ENCODE results near the gene CILP2. TPM values are rescaled to one million over a fixed set of nuclear protein-coding genes. Genes with fewer than 3 reads are reported as not detected.

Gene CILP2
- total and polyA plus RNA-seq, 2 of the 8 experiments (the other 6 are each of a cell fraction or from before 2014, with no cell fraction given): 4.4 to 5.8 TPM

DNA sequence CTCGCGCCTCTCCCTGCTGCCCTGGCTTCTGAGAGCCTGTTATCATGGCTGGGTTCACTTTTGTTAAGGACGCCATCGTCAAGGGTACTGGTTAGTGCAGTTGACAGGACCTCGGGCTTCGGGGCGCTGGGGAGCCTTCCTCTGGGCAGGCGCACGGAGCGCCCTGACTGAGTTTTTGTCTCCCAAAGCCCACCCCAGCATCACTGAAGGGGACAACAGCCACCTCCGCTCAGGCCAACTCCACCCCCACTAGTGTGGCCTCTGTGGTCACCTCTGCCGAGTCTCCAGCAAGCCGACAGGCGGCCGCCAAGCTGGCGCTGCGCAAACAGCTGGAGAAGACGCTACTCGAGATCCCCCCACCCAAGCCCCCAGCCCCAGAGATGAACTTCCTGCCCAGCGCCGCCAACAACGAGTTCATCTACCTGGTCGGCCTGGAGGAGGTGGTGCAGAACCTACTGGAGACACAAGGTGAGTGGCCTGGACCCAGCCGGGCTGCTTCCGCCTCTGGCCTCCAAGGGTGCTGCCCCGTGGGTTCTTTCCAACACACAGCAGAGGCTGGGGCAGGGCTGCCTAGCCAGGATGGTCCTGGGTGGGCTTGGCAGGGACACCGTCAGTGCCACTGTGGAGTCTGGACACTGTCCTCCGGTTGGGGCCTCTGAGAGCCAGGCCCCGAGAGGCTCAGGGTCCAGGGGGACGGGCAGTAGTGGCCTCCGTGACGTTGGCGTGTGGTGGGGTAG is 39.6 kb upstream of the CILP2 start:
- no peak overlapping the region for H3K9ac ChIP-seq (replicated peaks in 1 of 4; ENCODE audit: extremely low read depth in 1 of 4, low read depth in 3 of 4, low read length in 3 of 4)
- no peak overlapping the region for H3K56ac ChIP-seq (replicated peaks; ENCODE audit: insufficient read length, low read depth, low read length)
- H3K36me3 ChIP-seq (ENCODE audit: control insufficient read depth in 2 of 4, insufficient read depth in 4 of 4, low read length in 3 of 4): peaks cover 30 to 68% (median 56%) of the 10 kb centered on the region in 4 experiments
- H2BK5ac ChIP-seq (ENCODE audit: low read depth, low read length): no peak overlapping the region; the same call in 1 of the 2 replicates
- no peak overlapping the region for H2BK15ac ChIP-seq (ENCODE audit: low read length)
- no peak overlapping the region for H2BK120ac ChIP-seq (replicated peaks; ENCODE audit: low read depth, low read length)
- H3K79me1 ChIP-seq (ENCODE audit: low read depth, low read length): peaks cover 3% of the 10 kb centered on the region
- no peak overlapping the region for H4K91ac ChIP-seq (replicated peaks; ENCODE audit: insufficient read length, low read length)
- H4K8ac ChIP-seq (ENCODE audit: extremely low read depth, insufficient read depth, low read length): no peak overlapping the region
- no peaks in the 10 kb centered on the region for H3K9me3 ChIP-seq (ENCODE audit: insufficient read depth in 2 of 2, low read depth in 1 of 2, low read length in 1 of 2)
- H3K4me2 ChIP-seq (ENCODE audit: insufficient read depth in 1 of 2, low read depth in 2 of 2, low read length in 2 of 2): no peak overlapping the region
- H4K5ac ChIP-seq (ENCODE audit: insufficient read length, low read depth, low read length): no peak overlapping the region
- H3K23ac ChIP-seq (ENCODE audit: insufficient read length): no peak overlapping the region
- no peak overlapping the region for H2BK20ac ChIP-seq (ENCODE audit: low read length)
- no peak overlapping the region for H2AK5ac ChIP-seq (ENCODE audit: low read depth, low read length)
- no peak overlapping the region for H3K14ac ChIP-seq (ENCODE audit: insufficient read length)
- H3K23me2 ChIP-seq (ENCODE audit: low read depth, low read length): peaks cover under 1% of the 10 kb centered on the region; the same call in 1 of the 2 replicates
- DNase-seq (ENCODE audit: low read depth in 1 of 2, low spot score in 2 of 2) (no peak), FAIRE-seq (no peak)
- POLR2A ChIA-PET (ENCODE audit: partially characterized antibody): no interaction called here
- H3K18ac ChIP-seq (ENCODE audit: extremely low read depth, low read length): no peak overlapping the region
- WGBS, 2 experiments (ENCODE audit: extremely low coverage in 1 of 2, insufficient coverage in 1 of 2, insufficient read length in 1 of 2, insufficient replicate concordance in 2 of 2, low coverage in 1 of 2, low lambda C conversion rate in 2 of 2, missing lambda C conversion rate in 1 of 2): 95% methylated on average over 30 of the region's 33 CpGs; no CpG with 5 or more reads in 1 of the 2 experiments
- no peak overlapping the region for H3K4me3 ChIP-seq (ENCODE audit: extremely low read depth in 1 of 4, insufficient read depth in 2 of 4, low read depth in 3 of 4, low read length in 4 of 4)
- H2AFZ ChIP-seq (ENCODE audit: low read length): no peak overlapping the region
- peaks cover 7 to 23% of the 10 kb centered on the region in 2 experiments for H4K20me1 ChIP-seq (replicated peaks in 1 of 2; ENCODE audit: control insufficient read depth in 1 of 2, insufficient read depth in 2 of 2, low read length in 2 of 2)
- H3K4ac ChIP-seq (replicated peaks; ENCODE audit: insufficient read length, low read depth, low read length): no peak overlapping the region
- CTCF ChIA-PET (ENCODE audit: partially characterized antibody): interaction anchor here (0.6 kb wide), 1 partner anchor 117 kb away, joined by 3 read pairs; no protein-coding TSS in a partner anchor
- TF ChIP-seq RNF2 (IDR thresholded peaks at IDR 0.05; ENCODE audit: borderline replicate concordance, low read depth, low read length, missing control alignments, poor library complexity, severe bottlenecking) (no peak), FOSL1 (IDR thresholded peaks at IDR 0.05; ENCODE audit: insufficient read depth, low read depth, low read length) (no peak), EP300 (IDR thresholded peaks at IDR 0.05; ENCODE audit: borderline replicate concordance in 1 of 2, low read depth in 2 of 2, low read length in 2 of 2) (no peak), SIX5 (IDR thresholded peaks at IDR 0.05; ENCODE audit: low read depth, low read length) (no peak), TAF7 (optimal IDR thresholded peaks at IDR 0.05; ENCODE audit: borderline replicate concordance, low read depth, low read length) (no peak)
- H3K4me1 ChIP-seq (replicated peaks in 1 of 4; ENCODE audit: control insufficient read depth in 3 of 4, insufficient read depth in 4 of 4, low read length in 3 of 4): no peaks in the 10 kb centered on the region; a peak in 1 of 7 replicates
- H3K27ac ChIP-seq (ENCODE audit: low read depth, low read length): no peak overlapping the region
- no peak overlapping the region for H2BK12ac ChIP-seq (ENCODE audit: low read depth, low read length)
- no peaks in the 10 kb centered on the region for H3K27me3 ChIP-seq (replicated peaks in 1 of 4; ENCODE audit: control insufficient read depth in 3 of 4, extremely low read depth in 1 of 4, insufficient read depth in 3 of 4, low read length in 3 of 4)
- H3K79me2 ChIP-seq (ENCODE audit: control insufficient read depth in 1 of 2, insufficient read depth in 2 of 2, low read length in 2 of 2): peaks cover 0 to 7% of the 10 kb centered on the region in 2 experiments; a peak in 1 of 4 replicates

Measured in H1 (cell line).